HG02678 (cell line): ENCODE measurements around the gene CHRNA4.
"Not testable (repeated sequence)": the region's sequence is repeated elsewhere in the genome, so short reads cannot be mapped to it uniquely, and the experiment has no call there.

Source experiments
- ATAC-seq: cut with Tn5 transposase; IDR thresholded peaks from one replicate; pipeline ENCODE4 v1.9.1; 2021; ENCODE audit warnings: mild to moderate bottlenecking, moderate library complexity; ENCODE audit not compliant: unreplicated experiment

CHRNA4 gene

GRCh38 chr20:63351326-63351700 is 9.8 kb downstream of the CHRNA4 start:
- ATAC-seq: no peak

- no peak for ATAC-seq
Observed at GRCh38 chr20:63350597-63351325, 10.4 kb downstream of the CHRNA4 start.

- no peak for ATAC-seq
Observed at GRCh38 chr20:63350196-63350595, 11.0 kb downstream of the CHRNA4 start.

GRCh38 chr20:63349516-63349895 is 11.6 kb downstream of the CHRNA4 start:
- ATAC-seq: no peak

DNA sequence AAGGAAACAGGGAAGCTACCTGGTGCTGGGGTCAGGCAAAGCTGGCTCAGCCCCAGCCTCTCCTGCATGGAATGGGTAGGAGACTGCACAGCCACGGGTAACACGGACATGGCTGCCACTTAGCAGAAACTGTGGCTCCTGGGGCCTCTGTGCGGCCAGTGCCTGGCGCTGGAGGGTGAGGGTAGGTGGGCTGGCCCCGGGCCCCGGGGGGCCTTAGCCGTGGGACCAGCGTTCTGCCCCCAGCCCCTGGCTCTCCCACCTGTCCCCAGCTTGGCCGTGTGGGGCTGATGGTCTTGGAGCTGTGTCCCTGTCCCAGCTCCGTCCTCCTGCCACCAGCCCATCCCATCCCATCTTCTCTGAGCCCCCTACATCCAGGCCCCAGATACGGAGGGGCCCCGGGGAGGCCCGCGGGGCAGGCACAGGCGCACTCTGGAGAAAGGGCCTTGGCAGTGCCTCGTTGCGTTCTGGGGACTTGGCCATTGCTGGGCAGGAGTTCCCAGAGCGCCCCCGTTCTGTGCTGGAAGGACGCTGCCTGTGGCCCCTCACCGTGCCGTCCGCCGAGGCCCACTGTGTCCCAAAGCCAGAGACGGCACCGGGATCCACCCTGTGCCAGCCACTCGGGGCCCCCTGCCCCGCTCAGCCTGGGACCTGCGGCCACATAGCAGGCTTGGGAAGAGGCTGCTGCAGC is 12.2 kb downstream of the CHRNA4 start:
- ATAC-seq: no peak

GRCh38 chr20:63347950-63348827 is 13.0 kb downstream of the CHRNA4 start:
- ATAC-seq: no peak

DNA sequence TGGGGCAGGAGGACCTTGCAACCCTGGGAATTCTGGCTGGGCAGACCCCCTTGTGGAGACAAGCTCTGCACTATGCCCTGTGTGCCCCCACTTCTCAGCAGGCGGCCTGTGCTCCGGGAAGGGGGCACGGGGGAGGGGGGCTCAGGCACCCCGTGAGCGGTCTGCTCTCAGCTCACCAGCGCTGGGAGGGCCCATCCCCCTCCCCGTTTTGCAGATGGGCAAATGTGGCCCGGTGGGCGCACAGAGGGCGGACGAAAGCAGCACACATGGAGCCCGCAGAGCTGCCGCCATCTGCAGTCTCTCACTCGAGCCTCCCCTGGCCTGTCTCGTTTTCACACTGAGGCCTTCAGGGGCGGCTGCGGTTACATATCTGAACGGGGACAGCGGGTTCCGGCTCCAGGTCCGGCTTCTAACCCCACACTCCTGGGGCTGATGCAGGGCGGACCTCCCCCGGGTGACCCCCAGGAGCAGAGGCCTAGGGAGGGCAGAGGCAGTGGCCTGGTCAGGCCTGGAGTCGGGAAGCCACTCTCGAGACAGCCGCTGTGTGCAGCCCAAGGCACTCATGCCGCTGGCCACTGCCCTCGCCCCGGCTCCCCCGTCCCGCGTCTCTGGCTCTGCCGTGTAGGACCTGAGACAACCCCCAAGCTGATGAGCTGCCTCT is 13.9 kb downstream of the CHRNA4 start:
- no peak for ATAC-seq

DNA sequence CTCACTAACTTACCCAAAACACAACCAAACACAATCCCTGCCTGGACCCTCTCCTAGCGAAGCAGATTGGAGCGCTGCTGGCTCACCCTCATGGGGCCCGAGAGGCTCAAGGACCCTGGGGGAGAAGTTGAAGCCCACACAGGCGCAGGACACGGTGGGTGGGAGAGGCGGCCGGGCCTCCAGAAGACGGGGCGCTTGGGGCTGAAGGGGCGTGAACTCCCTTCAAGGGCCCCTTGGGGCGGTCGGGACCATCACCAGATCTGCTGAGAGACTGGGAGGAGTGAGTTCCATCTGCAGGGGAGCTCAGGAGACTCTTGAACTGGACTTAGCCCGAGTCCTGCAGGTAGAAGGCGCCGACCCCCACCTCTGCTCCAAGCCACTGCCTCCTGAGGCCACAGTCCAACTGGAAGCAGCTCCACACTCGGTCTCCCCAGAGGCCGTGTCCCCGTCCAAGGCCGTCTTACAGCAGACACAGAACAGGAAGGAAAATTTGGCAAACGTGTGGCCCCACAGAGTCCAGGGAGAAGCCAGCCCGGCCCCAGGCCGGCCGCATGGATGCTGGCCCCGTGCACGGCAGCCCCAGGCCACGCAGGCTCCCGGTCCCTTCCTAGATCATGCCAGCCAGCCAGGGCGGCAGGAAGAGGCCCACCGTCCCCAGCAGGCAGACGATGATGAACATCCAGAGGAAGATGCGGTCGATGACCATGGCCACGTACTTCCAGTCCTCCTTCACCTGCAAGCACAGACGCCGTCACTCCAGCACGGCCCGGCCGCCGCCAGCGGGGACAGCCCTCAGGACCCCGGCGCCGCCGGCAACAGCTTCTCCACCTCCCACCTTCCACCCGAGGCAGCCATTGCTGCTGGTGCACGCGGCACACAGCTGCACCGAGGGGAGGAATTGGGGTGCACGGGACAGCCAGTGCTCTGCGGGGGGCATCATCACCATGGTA is 14.7 kb downstream of the CHRNA4 start:
- ATAC-seq: no peak

DNA sequence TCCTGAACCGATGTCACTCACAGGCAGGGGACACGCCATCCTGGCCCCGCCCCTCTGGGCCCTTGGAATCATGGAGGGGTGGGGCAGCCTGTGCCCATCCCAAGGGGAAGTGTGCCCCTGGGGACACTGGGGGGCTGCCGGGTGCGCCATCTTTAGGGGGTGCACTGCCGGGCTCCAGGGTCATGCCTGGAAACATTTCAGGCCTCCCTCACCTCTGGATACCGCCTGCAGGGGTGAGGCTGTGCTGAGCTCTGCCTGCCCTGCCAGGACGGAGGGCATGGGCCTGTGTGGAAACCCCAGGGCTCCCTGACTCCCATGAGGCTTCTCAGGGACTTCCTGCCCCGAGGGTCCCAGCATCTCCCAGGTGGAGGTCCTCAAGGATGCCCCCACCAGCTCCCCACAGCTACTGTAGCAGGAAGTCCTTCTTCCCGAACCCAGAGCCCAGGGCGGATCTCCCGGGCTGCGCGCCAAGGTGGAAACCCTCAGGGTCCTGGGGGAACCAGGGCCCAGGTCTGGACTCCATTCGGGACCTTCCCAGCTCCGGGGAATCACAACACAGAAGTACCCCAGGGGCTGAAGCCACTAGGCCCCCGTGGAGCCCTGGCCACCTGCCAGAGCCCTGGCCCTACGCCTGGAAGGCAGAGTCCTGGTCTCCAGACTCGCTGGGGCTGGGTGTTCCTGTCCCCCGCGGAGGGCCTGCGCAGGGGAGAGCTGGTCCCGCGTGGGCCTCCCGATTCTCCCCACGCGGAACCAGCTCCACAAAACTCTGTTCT is 15.6 kb downstream of the CHRNA4 start:
- ATAC-seq: no peak

GRCh38 chr20:63344616-63345327 is 16.4 kb downstream of the CHRNA4 start:
- ATAC-seq: no peak

GRCh38 chr20:63343460-63344445 is 17.4 kb downstream of the CHRNA4 start:
- ATAC-seq: no peak

DNA sequence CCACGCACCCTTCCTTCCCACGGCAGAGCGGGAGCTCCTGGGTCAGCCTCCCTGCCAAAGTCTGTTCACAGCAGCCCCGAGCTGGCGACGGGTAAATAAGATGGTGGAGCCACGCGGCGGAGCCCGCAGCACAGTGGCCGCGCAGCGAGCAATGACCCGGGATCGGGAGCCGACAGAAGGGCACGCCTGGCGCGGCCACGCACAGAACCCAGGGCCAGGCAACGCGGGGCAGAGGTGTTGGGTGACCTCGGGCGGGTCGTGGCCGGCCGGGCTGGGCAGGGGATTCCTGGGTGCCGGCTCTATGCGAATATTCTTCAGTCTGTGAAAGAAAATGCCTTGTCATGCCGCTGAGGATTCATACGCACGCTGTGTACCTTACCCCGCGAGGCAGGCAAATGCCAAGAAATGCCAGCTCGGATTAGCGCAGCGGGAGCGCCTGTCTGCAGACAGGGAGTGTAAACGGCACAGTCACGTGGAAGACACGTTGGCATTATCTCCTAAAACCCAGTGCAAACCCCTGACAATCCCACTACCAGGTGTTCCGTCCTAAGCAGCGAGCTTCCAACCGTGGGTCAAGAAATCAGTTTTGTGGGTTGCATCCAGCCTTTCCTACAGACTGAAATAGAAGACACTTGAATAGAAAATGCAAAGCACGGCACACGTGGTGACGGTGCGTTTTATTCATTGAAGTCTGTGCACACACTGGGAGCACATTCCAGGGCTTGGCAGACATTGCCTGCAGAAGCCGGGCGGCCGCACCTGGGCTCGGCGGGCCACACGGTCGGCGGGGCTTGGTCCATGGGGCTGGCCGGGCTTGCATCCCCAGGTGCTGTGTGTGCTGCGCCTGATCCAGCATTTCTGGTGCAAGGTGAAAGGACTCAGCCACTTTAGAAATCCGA is 18.3 kb downstream of the CHRNA4 start:
- no peak for ATAC-seq

DNA sequence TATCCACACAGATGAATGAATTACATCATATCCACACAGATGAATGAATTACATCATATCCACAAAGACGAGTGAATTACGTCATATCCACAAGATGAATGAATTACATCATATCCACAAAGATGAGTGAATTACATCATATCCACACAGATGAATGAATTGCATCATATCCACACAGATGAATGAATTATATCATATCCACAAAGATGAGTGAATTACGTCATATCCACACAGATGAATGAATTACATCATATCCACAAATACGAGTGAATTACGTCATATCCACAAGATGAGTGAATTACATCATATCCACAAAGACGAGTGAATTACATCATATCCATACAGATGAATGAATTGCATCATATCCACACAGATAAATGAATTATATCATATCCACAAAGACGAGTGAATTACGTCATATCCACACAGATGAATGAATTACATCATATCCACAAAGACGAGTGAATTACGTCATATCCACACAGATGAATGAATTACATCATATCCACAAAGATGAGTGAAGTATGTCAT is 20.9 kb downstream of the CHRNA4 start:
- not testable (repeated sequence) for ATAC-seq

DNA sequence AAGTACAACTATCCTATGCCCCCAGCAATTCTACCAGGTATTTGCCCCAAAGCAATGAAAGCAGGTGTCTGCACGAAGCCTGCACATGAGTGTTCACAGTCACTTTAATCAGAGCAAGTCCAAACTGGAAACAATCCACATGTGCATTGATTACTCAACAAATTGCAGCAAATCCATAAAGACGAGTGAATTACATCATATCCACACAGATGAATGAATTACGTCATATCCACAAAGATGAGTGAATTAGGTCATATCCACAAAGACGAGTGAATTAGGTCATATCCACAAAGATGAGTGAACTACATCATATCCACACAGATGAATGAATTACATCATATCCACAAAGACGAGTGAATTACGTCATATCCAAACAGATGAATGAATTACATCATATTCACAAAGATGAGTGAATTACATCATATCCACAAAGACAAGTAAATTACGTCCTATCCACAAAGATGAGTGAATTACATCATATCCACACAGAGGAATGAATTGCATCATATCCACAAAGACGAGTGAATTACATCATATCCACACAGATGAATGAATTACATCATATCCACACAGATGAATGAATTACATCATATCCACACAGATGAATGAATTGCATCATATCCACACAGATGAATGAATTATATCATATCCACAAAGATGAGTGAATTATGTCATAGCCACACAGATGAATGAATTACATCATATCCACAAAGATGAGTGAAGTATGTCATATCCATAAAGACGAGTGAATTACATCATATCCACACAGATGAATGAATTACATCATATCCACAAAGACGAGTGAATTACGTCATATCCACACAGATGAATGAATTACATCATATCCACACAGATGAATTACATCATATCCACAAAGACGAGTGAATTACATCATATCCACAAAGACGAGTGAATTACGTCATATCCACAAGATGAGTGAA is 21.7 kb downstream of the CHRNA4 start:
- ATAC-seq: not testable (repeated sequence)

GRCh38 chr20:63337786-63338420 is 23.2 kb downstream of the CHRNA4 start:
- no peak for ATAC-seq
